ENCODE results near the gene PPFIA1.

DNA sequence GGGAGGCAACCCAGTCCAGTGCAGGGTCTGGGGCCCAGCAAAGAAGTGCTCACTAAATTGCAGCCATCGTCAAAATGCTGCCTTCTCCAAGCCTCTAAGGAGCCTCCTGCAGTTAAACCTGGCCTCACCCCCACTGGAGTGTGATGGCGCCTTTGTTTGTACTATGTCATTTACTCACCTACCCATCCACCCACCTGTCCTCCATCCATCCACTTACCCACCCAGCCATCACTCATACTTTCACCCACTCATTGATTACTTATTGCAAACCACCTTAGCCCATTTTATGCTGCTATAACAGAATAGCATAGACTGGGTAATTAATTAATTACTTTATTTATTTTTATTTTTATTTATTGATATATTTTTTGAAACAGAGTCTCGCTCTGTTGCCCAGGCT lies 28.8 kb upstream of the PPFIA1 start:
- TF ChIP-seq, protein P1, sequence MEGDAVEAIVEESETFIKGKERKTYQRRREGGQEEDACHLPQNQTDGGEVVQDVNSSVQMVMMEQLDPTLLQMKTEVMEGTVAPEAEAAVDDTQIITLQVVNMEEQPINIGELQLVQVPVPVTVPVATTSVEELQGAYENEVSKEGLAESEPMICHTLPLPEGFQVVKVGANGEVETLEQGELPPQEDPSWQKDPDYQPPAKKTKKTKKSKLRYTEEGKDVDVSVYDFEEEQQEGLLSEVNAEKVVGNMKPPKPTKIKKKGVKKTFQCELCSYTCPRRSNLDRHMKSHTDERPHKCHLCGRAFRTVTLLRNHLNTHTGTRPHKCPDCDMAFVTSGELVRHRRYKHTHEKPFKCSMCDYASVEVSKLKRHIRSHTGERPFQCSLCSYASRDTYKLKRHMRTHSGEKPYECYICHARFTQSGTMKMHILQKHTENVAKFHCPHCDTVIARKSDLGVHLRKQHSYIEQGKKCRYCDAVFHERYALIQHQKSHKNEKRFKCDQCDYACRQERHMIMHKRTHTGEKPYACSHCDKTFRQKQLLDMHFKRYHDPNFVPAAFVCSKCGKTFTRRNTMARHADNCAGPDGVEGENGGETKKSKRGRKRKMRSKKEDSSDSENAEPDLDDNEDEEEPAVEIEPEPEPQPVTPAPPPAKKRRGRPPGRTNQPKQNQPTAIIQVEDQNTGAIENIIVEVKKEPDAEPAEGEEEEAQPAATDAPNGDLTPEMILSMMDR (IDR thresholded peaks at IDR 0.05) = no peak
- no peak for TF ChIP-seq POLR2A (IDR thresholded peaks at IDR 0.05)
